D721Med (cell line): ENCODE measurements around the gene SSX2IP.

Experiments used
- DNase-seq: peaks from one replicate; pipeline ENCODE4 v3.0.0; 2011; ENCODE audit warnings: low spot score; ENCODE audit not compliant: insufficient read length
- FAIRE-seq: peaks from 2 replicates; lab custom pipeline; 2011; peaks lifted over from hg19 to GRCh38; lab: Jason Lieb, UNC
- TF ChIP-seq, protein P1 (sequence below): IDR thresholded peaks from 2 replicates; pipeline ENCODE4 v1.5.1; 2012; ENCODE audit warnings: mild to moderate bottlenecking, control low read depth; ENCODE audit not compliant: insufficient read depth; ENCODE audit errors: missing control alignments

The SSX2IP gene

DNA sequence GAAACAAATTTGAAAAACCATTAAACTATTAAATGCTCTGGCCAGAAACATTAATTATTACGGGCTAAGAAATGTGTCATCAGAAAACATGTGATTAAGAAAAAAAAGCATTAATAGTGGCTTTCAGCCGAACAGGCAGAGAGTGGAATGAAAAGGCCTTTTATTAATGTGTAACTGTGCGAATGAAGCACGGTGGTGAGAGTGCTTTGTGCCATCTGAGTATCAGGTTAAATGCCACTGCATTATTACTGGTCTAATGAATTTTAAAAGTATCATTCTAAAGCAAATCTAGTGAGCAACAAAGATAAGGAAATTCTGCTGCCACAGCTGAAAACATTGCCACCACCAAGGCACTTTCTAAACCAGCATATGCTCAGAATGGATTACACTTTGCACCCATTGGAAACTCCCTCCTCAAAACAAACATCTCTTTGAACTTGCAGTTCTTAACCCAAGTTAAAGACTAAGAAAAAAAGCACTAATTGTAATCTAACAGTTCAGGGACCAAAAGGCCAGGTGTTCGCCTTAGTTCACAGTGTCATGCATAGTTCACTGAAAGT, 30.0 kb upstream of the SSX2IP start:
- no peak for DNase-seq
- FAIRE-seq: no peak
- TF ChIP-seq, protein P1, sequence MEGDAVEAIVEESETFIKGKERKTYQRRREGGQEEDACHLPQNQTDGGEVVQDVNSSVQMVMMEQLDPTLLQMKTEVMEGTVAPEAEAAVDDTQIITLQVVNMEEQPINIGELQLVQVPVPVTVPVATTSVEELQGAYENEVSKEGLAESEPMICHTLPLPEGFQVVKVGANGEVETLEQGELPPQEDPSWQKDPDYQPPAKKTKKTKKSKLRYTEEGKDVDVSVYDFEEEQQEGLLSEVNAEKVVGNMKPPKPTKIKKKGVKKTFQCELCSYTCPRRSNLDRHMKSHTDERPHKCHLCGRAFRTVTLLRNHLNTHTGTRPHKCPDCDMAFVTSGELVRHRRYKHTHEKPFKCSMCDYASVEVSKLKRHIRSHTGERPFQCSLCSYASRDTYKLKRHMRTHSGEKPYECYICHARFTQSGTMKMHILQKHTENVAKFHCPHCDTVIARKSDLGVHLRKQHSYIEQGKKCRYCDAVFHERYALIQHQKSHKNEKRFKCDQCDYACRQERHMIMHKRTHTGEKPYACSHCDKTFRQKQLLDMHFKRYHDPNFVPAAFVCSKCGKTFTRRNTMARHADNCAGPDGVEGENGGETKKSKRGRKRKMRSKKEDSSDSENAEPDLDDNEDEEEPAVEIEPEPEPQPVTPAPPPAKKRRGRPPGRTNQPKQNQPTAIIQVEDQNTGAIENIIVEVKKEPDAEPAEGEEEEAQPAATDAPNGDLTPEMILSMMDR: no peak

DNA sequence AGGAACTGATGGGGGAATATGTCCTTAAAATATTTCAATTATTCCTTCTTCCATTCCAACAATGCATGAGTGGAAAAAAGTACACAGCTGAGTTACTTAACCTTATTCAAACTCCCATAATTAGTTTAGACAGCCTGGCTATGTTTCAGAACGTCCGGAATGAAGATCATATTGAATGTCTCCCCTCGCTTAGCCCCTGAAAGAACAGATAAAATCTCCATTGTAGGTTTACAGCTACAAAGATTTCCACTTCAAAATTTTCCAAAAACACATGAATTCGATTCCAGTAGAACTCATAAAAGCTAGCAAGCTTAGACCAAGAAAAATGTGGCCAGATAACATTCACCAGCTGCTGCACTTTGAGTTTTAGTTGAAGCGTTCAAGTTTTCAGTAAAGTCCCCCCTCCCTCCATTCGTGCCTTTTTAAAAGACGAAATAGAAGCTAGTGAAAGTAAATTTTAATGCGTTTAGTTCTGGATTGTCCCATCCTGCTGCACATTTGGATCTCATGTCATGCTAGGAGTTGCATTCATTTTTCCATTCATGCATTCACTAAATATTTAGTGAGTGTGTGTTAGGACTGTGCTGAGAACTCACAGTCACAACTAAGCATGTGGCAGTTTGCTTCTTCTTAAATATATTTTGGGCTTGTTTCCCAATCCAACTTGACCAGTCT, 29.4 kb upstream of the SSX2IP start:
- no peak for DNase-seq
- peak; percentile 60 for FAIRE-seq
- TF ChIP-seq, protein P1: no peak

DNA sequence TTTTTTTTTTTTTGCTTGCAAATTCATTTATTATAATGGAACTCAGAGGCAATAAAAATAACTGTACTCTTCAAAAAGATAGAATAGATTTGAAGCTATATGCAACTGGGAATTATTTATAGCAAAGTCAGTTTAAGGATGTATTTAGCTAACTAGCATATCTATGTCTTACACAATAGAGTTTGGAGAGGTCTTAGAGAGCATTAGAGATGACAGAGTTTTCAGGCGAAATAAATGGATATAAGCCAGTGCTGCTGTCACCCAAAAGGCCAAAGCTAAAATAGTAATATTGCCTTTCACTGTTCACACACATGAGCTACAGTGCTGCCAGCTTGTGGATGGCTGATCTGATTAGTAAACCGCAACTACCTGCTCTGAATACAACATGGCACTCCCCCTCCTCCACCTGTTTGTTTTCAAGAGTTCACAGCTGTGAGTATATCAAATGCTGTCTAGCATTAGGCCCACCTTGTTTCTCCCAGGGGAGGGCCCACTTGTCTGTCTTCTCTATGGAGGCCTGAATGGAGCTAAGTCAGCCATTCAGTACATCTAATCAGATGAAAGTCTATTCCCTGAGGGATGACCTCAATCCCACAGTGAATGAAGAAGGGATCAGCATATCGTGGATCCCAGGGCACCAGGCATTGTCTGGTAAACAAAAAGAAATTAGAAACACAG, 25.2 kb upstream of the SSX2IP start:
- DNase-seq: peak; percentile 19
- TF ChIP-seq, protein P1: peak; percentile 9
- peak; percentile 98 for FAIRE-seq

DNA sequence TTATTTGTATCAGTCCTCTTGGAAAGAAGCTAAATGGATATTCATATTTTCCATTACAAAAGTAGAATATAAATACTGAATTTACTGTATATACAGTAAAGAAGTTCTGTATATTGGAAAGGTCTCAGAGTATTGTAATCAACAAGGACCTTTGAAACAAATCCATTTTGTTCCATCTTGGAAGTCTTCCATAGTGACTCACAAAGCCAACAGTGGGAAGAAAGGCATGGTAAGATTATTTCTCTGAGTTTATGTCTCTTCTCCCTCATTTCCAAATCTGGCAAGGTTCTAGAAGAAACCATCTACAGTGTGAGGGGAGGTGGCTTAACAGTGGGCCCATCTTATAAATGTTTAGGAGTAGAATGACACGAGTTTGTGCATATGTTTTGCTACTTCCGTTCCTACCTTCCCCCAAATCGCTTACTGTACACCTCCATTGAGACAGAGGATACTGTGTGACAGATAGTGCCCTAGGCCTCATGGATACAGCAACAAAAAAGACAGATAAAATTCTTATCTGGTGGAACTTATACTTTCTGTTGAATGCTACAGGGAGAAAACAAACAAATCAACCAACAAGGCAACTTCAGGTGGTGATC, 22.1 kb upstream of the SSX2IP start:
- FAIRE-seq (peak; percentile 25), DNase-seq (no peak)
- TF ChIP-seq, protein P1: no peak

DNA sequence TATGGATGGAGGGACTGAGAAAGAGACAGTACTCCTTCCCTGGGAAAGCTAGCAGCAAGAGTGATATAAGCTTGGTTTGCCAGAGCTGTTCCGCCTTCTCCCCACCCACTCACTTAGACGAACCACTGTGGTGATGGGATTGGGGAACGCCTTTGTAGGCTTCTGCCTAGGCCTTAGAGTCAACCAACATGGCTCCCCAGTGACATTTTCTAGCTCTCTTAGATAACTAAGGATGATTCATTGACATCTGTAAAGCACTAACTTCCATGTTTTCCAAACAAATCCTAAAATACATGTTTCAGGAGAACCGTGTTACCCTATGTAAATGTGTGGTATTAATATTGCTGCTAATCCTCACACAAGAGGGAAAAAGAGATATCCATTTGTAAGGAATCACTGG, 21.6 kb upstream of the SSX2IP start:
- TF ChIP-seq, protein P1: no peak
- DNase-seq (no peak), FAIRE-seq (no peak)

DNA sequence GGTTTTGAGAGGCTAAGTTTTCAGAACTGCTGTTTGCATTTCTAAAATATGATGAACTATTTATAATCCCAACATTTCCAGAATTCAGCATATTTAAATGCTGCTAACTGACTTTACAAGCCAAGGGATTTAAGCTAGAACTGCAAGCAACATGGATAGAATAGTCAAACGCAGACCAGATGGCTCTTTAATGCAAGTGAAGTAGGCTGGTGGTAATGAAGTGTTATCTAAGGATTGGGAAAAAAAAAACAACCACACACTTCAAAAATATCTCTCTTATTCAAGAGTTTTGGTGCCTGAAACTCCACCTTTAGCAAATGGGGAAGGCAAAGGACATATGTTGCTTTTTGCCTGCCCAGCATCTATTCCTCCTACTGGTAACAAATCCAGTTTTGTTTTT, 20.9 kb upstream of the SSX2IP start:
- FAIRE-seq (peak; percentile 89), DNase-seq (no peak)
- TF ChIP-seq, protein P1: no peak
